Adrenal gland (tissue), 12 donors: ENCODE measurements around the gene G6PC1. TPM values are rescaled to one million over a fixed set of nuclear protein-coding genes. Genes with fewer than 3 reads are reported as not detected.

Experiments
- DNase-seq, 7 donors: peaks; one replicate each; pipeline ENCODE4 v3.0.0-alpha.2; 2019 to 2020
- H3K27ac ChIP-seq, 5 donors: fragments of 200-600 bp; sonication (generic) in 4 of 5; 1 replicate in 3 of 5; 2 replicates in 2 of 5; pipeline versions ENCODE4 v1.5.1 to v1.8.0; 2016 to 2020; ENCODE audit warnings: mild to moderate bottlenecking in 1 of 5
- H3K27me3 ChIP-seq: fragments of 200-600 bp; 2 replicates; pipeline ENCODE4 v1.8.0; 2021
- H3K36me3 ChIP-seq, 2 donors: fragments of 200-600 bp; replicated peaks in 1 of 2; 1 replicate in 1 of 2; 2 replicates in 1 of 2; pipeline versions ENCODE4 v1.5.1 to v1.8.0; 2018 to 2022
- H3K4me1 ChIP-seq, 2 donors: fragments of 200-600 bp; replicated peaks in 1 of 2; 1 replicate in 1 of 2; 2 replicates in 1 of 2; pipeline versions ENCODE4 v1.5.1 to v1.8.0; 2018 to 2021
- H3K4me3 ChIP-seq, 4 donors: fragments of 200-600 bp; sonication (generic) in 3 of 4; one replicate each; pipeline ENCODE4 v1.5.1; 2016 to 2018
- H3K9me3 ChIP-seq, 3 donors: fragments of 200-600 bp; sonication (generic) in 1 of 3; replicated peaks in 1 of 3; 1 replicate in 2 of 3; 2 replicates in 1 of 3; pipeline versions ENCODE4 v1.5.1 to v1.8.0; 2016 to 2021
- CTCF ChIP-seq, 6 experiments: fragments of 450-650 bp in 4 of 6; fragments of 200-600 bp in 2 of 6; sonication (generic) in 1 of 6; IDR thresholded peaks; 1 replicate in 5 of 6; 2 replicates in 1 of 6; pipeline versions ENCODE4 v1.5.1 to v1.8.0; 2016 to 2021; ENCODE audit warnings: antibody characterized with exemption in 6 of 6, mild to moderate bottlenecking in 2 of 6, moderate library complexity in 1 of 6
- POLR2A ChIP-seq, 2 donors: fragments of 450-650 bp; IDR thresholded peaks; one replicate each; pipeline ENCODE4 v1.6.1; 2017; ENCODE audit warnings: antibody characterized with exemption in 2 of 2, mild to moderate bottlenecking in 2 of 2, moderate library complexity in 1 of 2
- WGBS, 4 donors: extraction: QIAGEN DNeasy Blood & Tissue Kit in 2 of 4; methylation state at CpG; one replicate each; pipeline versions ENCODE4 v1.1.5 to v1.1.7; 2013 to 2017; 5-methylcytosine and 5-hydroxymethylcytosine counted together
- intact Hi-C, 2 donors: fragments of 100-400 bp; cut with DNase I; formaldehyde crosslinking; loops; one replicate each; pipeline versions ENCODE4 v1.14.1 to v1.15.0; 2022 to 2023
- polyA plus RNA-seq, 3 donors: library from polyadenylated mRNA; stranded (reverse); fragments of 200-250 nt in 2 of 3; fragments of 350-450 nt in 1 of 3; fragmentation: Illumina TruSeq in 1 of 3; extraction: RNeasy Lipid Tissue Mini Kit (QIAGEN cat#74804) in 1 of 3; gene quantifications; one replicate each; pipeline ENCODE4 v1.2.3, GENCODE V29; 2013 to 2014
- total RNA-seq, 9 donors: library from RNA; depleted of rRNA in 4 of 9; stranded (reverse); fragments of >200 nt in 4 of 9; fragments of 120-200 nt in 1 of 9; fragmentation: NEBNext Ultra II Directional in 1 of 9; extraction: Animal tissue kit (Norgen Biotek cat#: 25700) in 1 of 9; gene quantifications; one replicate each; pipeline versions ENCODE4 v1.1.0 to v1.2.4, GENCODE V29; 2013 to 2023
- donor health status: healthy with polysubstance abuse.
- donor health status: Bipolar disorder and iron deficiency.
- donor health status: DM: yes; HTN: yes; CAD: no.
- donor health status: DM: no; HTN: no; CAD: no.
- donor health status: DM: no; HTN: no; CAD: no.
- donor health status: DM: yes; HTN: yes; CAD: no.

Gene G6PC1
- total and polyA plus RNA-seq, 12 donors = 0.09 to 0.18 (median 0.14) TPM; not detected in 8

- no peaks in the 10 kb centered on the region for H3K9me3 ChIP-seq
- intact Hi-C loops = loop anchor here (5.0 kb wide), 2 partner anchors 91 to 96 kb away; partner anchors contain the start of gene AOC2 (in 1 of the 2)
- no peak overlapping the region for H3K4me3 ChIP-seq
These were observed 37.4 kb downstream of the G6PC1 start for GRCh38 chr17:42937712-42938596.

DNA sequence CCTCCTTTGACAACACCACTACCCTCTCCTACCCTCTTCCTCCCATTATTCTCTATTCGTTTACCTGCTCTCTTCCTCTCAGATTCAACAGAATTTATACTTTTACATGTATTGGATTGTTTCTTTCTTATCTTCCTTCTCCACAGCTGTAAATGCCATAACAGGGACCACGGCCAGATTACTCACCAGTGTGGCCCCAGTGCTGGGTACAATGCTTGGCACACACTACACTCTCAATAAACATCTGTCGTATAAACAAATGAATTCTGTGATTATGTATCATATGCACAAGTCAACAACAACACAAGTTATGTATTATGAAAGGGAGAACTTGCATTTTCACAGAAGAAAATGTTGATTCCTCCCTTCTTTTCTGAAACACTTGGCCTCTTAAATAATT is 43.6 kb downstream of the G6PC1 start:
- H3K36me3 ChIP-seq = no peaks in the 10 kb centered on the region
- 34 to 40% (median 36%) methylated on average over 3 of the region's 3 CpGs for WGBS, 4 donors
- H3K9me3 ChIP-seq = no peaks in the 10 kb centered on the region
- intact Hi-C loops = no loop called here
- H3K27ac ChIP-seq = no peak overlapping the region
- no peaks in the 10 kb centered on the region for H3K27me3 ChIP-seq
- DNase-seq = peak in 2 of 7 donors; percentile 13 to 28
- TF ChIP-seq POLR2A (IDR thresholded peaks at IDR 0.05) (no peak), CTCF (IDR thresholded peaks at IDR 0.05) (no peak)
- H3K4me1 ChIP-seq = no peaks in the 10 kb centered on the region
- H3K4me3 ChIP-seq = no peak overlapping the region

More at GRCh38 chr17:42937712-42938596, 37.4 kb downstream of the G6PC1 start:
- peak; percentile 32 to 64 (median 52) for DNase-seq
- peak; percentile 43 to 68 (median 64) for TF ChIP-seq CTCF (IDR thresholded peaks at IDR 0.05)
- no peak for TF ChIP-seq POLR2A (IDR thresholded peaks at IDR 0.05)
- Histone ChIP-seq H3K27ac (no peak overlapping the region), H3K27me3 (no peaks in the 10 kb centered on the region), H3K36me3 (no peaks in the 10 kb centered on the region), H3K4me1 (no peaks in the 10 kb centered on the region)
- 27 to 32% (median 28%) methylated on average over 9 of the region's 9 CpGs for WGBS, 4 donors

DNA sequence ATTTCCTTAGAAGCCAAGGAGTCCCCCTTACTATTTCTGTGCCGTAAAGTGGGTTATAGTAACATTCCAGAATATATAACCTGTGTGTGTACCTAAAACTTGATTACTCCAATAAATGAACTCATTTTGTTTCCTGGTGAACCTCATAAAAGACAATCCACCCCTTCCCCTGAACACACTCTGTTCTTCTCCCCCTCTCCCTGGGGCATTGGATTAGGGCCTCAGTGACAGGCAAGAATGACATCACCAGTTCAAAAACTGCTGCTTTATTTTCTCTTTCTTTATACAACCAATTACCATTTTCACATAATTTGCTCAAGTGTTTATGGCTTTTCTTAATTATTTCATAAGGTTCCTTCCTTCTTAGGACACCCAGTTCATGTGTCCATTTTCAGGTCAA is 46.2 kb downstream of the G6PC1 start:
- DNase-seq = no peak
- no peak overlapping the region for H3K27ac ChIP-seq
- H3K9me3 ChIP-seq = no peaks in the 10 kb centered on the region
- TF ChIP-seq CTCF (IDR thresholded peaks at IDR 0.05) (no peak), POLR2A (IDR thresholded peaks at IDR 0.05) (no peak)
- no peak overlapping the region for H3K4me3 ChIP-seq
- intact Hi-C loops = no loop called here
- no peaks in the 10 kb centered on the region for H3K27me3 ChIP-seq
- H3K36me3 ChIP-seq = peaks cover 0 to 17% of the 10 kb centered on the region in 2 donors
- 91 to 95% (median 92%) methylated on average over 1 of the region's 1 CpG for WGBS, 4 donors
- H3K4me1 ChIP-seq = no peaks in the 10 kb centered on the region

DNA sequence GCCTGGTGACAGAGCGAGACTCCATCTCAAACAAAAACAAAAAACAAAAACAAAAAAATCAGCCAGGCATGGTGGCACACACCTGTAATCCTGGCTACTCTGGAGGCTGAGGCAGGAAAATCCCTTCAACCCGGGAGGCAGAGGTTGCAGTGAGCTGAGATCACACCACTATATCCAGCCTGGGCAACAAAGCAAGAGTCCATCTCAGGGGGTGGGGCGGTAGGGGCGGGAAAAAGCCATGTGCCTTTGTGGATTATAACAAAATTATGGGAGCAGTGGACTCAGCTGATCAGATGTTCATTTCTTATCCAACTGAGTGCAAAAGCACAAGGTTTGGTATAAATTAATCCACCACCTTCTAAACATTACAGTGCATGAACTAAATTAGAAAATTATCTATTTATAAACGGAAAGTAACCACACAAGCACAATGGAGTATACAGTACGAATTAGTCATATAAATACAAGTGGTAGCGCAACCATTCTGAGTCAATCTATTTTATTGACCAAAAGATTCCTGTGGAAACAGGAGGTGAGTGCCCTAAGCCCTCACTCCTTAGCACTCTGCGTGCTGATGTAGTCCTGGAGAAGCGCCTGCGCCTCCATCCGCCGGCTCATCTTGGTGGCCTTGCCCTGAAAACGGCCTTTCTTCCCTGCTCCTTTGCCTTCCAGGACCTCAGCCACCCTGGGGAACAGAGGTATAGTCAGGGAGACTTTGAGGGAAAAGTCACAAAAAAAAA is 49.6 kb downstream of the G6PC1 start:
- H3K4me3 ChIP-seq = no peak overlapping the region
- no peaks in the 10 kb centered on the region for H3K27me3 ChIP-seq
- no peak for DNase-seq
- intact Hi-C loops = no loop called here
- H3K9me3 ChIP-seq = no peaks in the 10 kb centered on the region
- H3K4me1 ChIP-seq = no peaks in the 10 kb centered on the region
- whole genome bisulfite sequencing, 4 donors = 92 to 93% (median 93%) methylated on average over 13 of the region's 13 CpGs
- peaks cover 0 to 51% of the 10 kb centered on the region in 2 donors for H3K36me3 ChIP-seq
- no peak overlapping the region for H3K27ac ChIP-seq
- no peak for TF ChIP-seq POLR2A (IDR thresholded peaks at IDR 0.05)
- TF ChIP-seq CTCF (IDR thresholded peaks at IDR 0.05) = no peak
